T-cell (primary cell): ENCODE results near the gene UBE2S. TPM values are rescaled to one million over a fixed set of nuclear protein-coding genes. Genes with fewer than 3 reads are reported as not detected.
"Not testable (repeated sequence)": the region's sequence is repeated elsewhere in the genome, so short reads cannot be mapped to it uniquely, and the experiment has no call there.

Experiments
- ATAC-seq, 4 experiments: fragments of 200-7000 bp in 3 of 4; fragments of 150-1000 bp in 1 of 4; cut with Tn5 transposase; replicated peaks in 1 of 4; 1 replicate in 3 of 4; 2 replicates in 1 of 4; pipeline ENCODE4 v1.10.0; 2021; ENCODE audit warnings: moderate library complexity in 3 of 4, mild to moderate bottlenecking in 2 of 4, moderate number of reproducible peaks in 1 of 4
- CTCF ChIA-PET, 2 donors: fragments of 300-600 bp; sonication (Branson Sonifier 250); formaldehyde crosslinking; loops; one replicate each; lab custom pipeline; 2022; ENCODE audit warnings: antibody characterized with exemption in 2 of 2; lab: Charles Lee
- POLR2A ChIA-PET, 2 donors: fragments of 300-600 bp; sonication (Branson Sonifier 250); formaldehyde crosslinking; loops; one replicate each; lab custom pipeline; 2022; ENCODE audit warnings: antibody characterized with exemption in 2 of 2; lab: Charles Lee
- DNase-seq, 35 experiments: peaks; one replicate each; pipeline versions ENCODE4 v3.0.0 to v3.0.0-alpha.2; 2013 to 2023
- H3K27ac ChIP-seq: one replicate; pipeline ENCODE4 v1.5.1; 2013; ENCODE audit warnings: low read length
- H3K27me3 ChIP-seq, 2 experiments: replicated peaks in 1 of 2; 1 replicate in 1 of 2; 2 replicates in 1 of 2; pipeline versions ENCODE4 v1.6.1 to v1.7.0; 2013; ENCODE audit warnings: low read length in 1 of 2, mixed read lengths in 1 of 2; ENCODE audit not compliant: control insufficient read depth in 2 of 2, insufficient read depth in 2 of 2; ENCODE audit errors: extremely low read depth in 1 of 2
- H3K36me3 ChIP-seq, 2 donors: 1 replicate in 1 of 2; 2 replicates in 1 of 2; pipeline versions ENCODE4 v1.6.1 to v1.7.0; 2013; ENCODE audit warnings: low read length in 1 of 2; ENCODE audit not compliant: control insufficient read depth in 2 of 2, insufficient read depth in 1 of 2; ENCODE audit errors: extremely low read depth in 1 of 2
- H3K4me1 ChIP-seq, 2 experiments: 1 replicate in 1 of 2; 2 replicates in 1 of 2; pipeline versions ENCODE4 v1.6.1 to v1.7.0; 2013; ENCODE audit warnings: low read length in 2 of 2, mixed read lengths in 1 of 2; ENCODE audit not compliant: insufficient read depth in 2 of 2, control insufficient read depth in 1 of 2; ENCODE audit errors: extremely low read depth in 1 of 2
- H3K4me3 ChIP-seq, 2 donors: 1 replicate in 1 of 2; 2 replicates in 1 of 2; pipeline versions ENCODE4 v1.5.1 to v1.7.0; 2013; ENCODE audit warnings: mild to moderate bottlenecking in 2 of 2, low read length in 1 of 2, moderate library complexity in 1 of 2; ENCODE audit not compliant: control insufficient read depth in 1 of 2; ENCODE audit errors: extremely low read depth in 1 of 2
- H3K9me3 ChIP-seq: 2 replicates; pipeline ENCODE4 v1.7.0; 2013
- H3K27ac Mint-ChIP-seq, 2 donors: one replicate each; pipeline ENCODE4 v1.8.0; 2020 to 2021; ENCODE audit warnings: mild to moderate bottlenecking in 2 of 2, mixed read lengths in 2 of 2
- H3K27me3 Mint-ChIP-seq, 2 donors: one replicate each; pipeline ENCODE4 v1.8.0; 2021 to 2022; ENCODE audit warnings: mixed read lengths in 2 of 2
- H3K36me3 Mint-ChIP-seq: one replicate; pipeline ENCODE4 v1.8.0; 2021; ENCODE audit warnings: mixed read lengths
- H3K4me1 Mint-ChIP-seq, 3 donors: one replicate each; pipeline ENCODE4 v1.8.0; 2020 to 2022; ENCODE audit warnings: mixed read lengths in 3 of 3, mild to moderate bottlenecking in 1 of 3
- H3K4me3 Mint-ChIP-seq, 3 donors: one replicate each; pipeline ENCODE4 v1.8.0; 2020 to 2022; ENCODE audit warnings: mild to moderate bottlenecking in 3 of 3, mixed read lengths in 3 of 3, moderate library complexity in 3 of 3
- H3K9me3 Mint-ChIP-seq, 3 donors: one replicate each; pipeline ENCODE4 v1.8.0; 2020 to 2022; ENCODE audit warnings: mixed read lengths in 3 of 3
- WGBS: methylation state at CpG from one replicate; pipeline ENCODE4 v1.1.5; 2013; ENCODE audit warnings: missing lambda C conversion rate; ENCODE audit not compliant: insufficient coverage; 5-methylcytosine and 5-hydroxymethylcytosine counted together
- total RNA-seq, 35 experiments: library from RNA in 6 of 35; stranded (reverse) in 6 of 35; fragments of 120-200 nt in 1 of 35; gene quantifications; one replicate each; pipeline versions ENCODE4 v1.2.1 to v1.2.4 and lab custom pipeline; 2013 to 2026

Gene UBE2S
- total RNA-seq, 5 donors from 2014 or later (not counting 1 experiment from before 2014, with no cell fraction given), result 27.5 to 75.2 (median 35.1) TPM

GRCh38 chr19:55451965-55452748 lies 44.6 kb upstream of the UBE2S start:
- H3K9me3 ChIP-seq, result no peaks in the 10 kb centered on the region
- H3K4me1 Mint-ChIP-seq, result peaks cover 11 to 25% (median 20%) of the 10 kb centered on the region in 3 donors
- H3K4me3 Mint-ChIP-seq, result peak overlapping the region in 2 of 3 donors; percentile 28 to 72
- H3K36me3 Mint-ChIP-seq, result peaks cover 11% of the 10 kb centered on the region
- ChIA-PET CTCF (no interaction called here), POLR2A (interaction anchor here in 1 of 2 donors (0.6 kb wide), 1 partner anchor 147 kb away, joined by 5 read pairs; the partner anchor contains the start of gene FIZ1)
- peak overlapping the region in 1 of 2 donors; percentile 49 for H3K4me3 ChIP-seq
- 2% methylated on average over 44 of the region's 57 CpGs for WGBS
- no peaks in the 10 kb centered on the region for H3K9me3 Mint-ChIP-seq
- no peak overlapping the region for H3K27ac Mint-ChIP-seq
- DNase-seq (peak in 11 of 35 experiments; percentile 19 to 62 (median 37)), ATAC-seq (peak in 1 of 4 experiments; percentile 38)
- peaks cover 0 to 63% of the 10 kb centered on the region in 2 experiments for H3K27me3 ChIP-seq
- peaks cover 21 to 25% of the 10 kb centered on the region in 2 donors for H3K27me3 Mint-ChIP-seq
- H3K36me3 ChIP-seq, result no peaks in the 10 kb centered on the region
- H3K4me1 ChIP-seq, result peaks cover 5 to 25% of the 10 kb centered on the region in 2 experiments
- no peak overlapping the region for H3K27ac ChIP-seq

DNA sequence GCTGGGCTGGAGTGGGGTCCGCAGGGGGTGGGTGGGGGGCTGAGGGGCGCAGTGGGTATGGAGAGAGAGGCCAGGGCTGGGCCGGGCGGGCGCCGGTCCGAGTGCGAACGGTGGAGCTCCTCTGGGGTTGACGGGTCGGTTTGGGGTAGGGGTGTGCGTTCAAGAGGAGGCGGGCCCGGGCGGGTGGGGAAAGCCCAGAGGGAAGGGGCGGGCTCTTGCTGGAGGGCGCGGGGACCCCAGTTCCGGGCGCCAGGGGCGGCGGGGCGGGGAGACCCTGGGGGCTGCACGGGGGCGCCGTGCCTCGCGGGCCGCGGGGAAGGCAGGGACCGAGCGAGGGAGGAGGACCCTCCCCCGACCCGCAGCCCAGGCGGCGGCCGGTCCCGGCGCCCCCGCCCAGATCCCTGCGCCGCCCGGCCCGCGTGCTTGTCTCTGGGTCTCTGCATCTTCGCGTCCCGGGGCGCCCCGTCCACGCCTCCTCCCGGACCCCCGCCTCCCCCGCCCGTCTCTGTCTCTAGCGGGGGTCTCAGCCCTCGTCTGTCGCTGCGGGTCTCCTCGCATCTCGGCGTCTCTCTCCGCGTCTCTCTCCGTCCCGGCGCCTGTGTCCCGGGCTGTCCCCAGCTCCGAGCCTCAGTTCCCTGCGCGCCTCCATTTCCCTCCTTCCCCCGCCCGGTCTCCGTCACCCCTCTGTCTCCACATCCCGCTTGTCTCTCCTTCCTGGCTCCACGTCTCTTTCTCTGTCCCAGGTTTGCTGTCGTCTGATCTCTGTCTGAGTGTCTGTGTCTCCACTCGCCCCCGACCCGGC lies 43.8 kb upstream of the UBE2S start:
- Histone ChIP-seq H3K4me1 (peaks cover 5 to 25% of the 10 kb centered on the region in 2 experiments), H3K27me3 (peaks cover 0 to 71% of the 10 kb centered on the region in 2 experiments), H3K27ac (no peak overlapping the region), H3K36me3 (no peaks in the 10 kb centered on the region), H3K4me3 (peak overlapping the region; percentile 15 to 48), H3K9me3 (no peaks in the 10 kb centered on the region)
- peaks cover 7% of the 10 kb centered on the region for H3K36me3 Mint-ChIP-seq
- peaks cover 11 to 25% (median 20%) of the 10 kb centered on the region in 3 donors for H3K4me1 Mint-ChIP-seq
- no peaks in the 10 kb centered on the region for H3K9me3 Mint-ChIP-seq
- H3K27ac Mint-ChIP-seq, result no peak overlapping the region
- ChIA-PET CTCF (no interaction called here), POLR2A (no interaction called here)
- 2% methylated on average over 67 of the region's 80 CpGs for WGBS
- peak overlapping the region; percentile 50 to 72 (median 56) for H3K4me3 Mint-ChIP-seq
- DNase-seq (peak in 5 of 35 experiments; percentile 14 to 53 (median 32)), ATAC-seq (peak in 3 of 4 experiments; percentile 24 to 63 (median 31))
- peaks cover 21 to 25% of the 10 kb centered on the region in 2 donors for H3K27me3 Mint-ChIP-seq

DNA sequence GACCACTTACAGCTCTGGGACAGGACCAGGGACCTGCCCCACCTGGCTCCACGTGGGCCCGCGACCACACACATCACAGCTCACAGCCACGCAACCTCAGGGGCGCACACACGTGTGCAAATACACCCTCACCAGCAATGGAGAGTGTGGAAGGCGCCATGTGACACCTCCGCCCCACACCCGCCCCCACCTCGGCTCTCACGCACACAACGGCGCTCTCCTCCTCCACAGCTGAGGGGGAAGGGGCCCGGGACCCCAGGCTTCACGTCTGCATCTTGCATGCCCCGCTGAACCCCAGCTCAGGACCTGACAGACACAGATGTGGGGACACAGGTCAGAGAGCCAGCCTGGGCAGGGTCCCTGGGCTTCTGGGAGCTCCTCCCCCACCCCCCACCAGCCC lies 41.9 kb upstream of the UBE2S start:
- POLR2A ChIA-PET, result no interaction called here
- Histone ChIP-seq H3K27ac (no peak overlapping the region), H3K27me3 (peaks cover 3 to 85% of the 10 kb centered on the region in 2 experiments), H3K4me1 (peaks cover 5 to 25% of the 10 kb centered on the region in 2 experiments), H3K36me3 (no peaks in the 10 kb centered on the region), H3K9me3 (no peaks in the 10 kb centered on the region), H3K4me3 (no peak overlapping the region)
- ATAC-seq, result no peak
- WGBS, result 27% methylated on average over 3 of the region's 16 CpGs
- Mint-ChIP-seq H3K4me3 (no peak overlapping the region), H3K4me1 (peaks cover 11 to 25% (median 20%) of the 10 kb centered on the region in 3 donors), H3K36me3 (peaks cover 3% of the 10 kb centered on the region), H3K27ac (no peak overlapping the region), H3K27me3 (peaks cover 28 to 37% of the 10 kb centered on the region in 2 donors), H3K9me3 (no peaks in the 10 kb centered on the region)
- DNase-seq, result no peak
- CTCF ChIA-PET, result no interaction called here

DNA sequence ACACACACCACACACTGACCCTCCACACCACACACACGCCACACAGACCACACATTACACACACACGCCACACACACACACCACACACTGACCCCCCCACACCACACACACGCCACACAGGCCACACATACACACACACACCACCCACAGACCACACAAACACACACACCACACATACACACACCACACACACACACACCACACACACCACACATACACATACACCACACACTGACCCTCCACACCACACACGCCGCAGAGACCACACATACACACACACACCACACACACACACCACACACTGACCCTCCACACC lies 40.5 kb upstream of the UBE2S start:
- H3K27me3 Mint-ChIP-seq, result peaks cover 32 to 39% of the 10 kb centered on the region in 2 donors
- H3K9me3 ChIP-seq, DNase-seq, H3K4me3 ChIP-seq, H3K4me3 Mint-ChIP-seq, CTCF ChIA-PET, POLR2A ChIA-PET, H3K27ac Mint-ChIP-seq, ATAC-seq, H3K9me3 Mint-ChIP-seq, H3K36me3 ChIP-seq, H3K27ac ChIP-seq, H3K36me3 Mint-ChIP-seq: not testable (repeated sequence)
- 93% methylated on average over 5 of the region's 5 CpGs for WGBS
- Histone ChIP-seq H3K4me1 (peaks cover 5 to 25% of the 10 kb centered on the region in 2 experiments), H3K27me3 (peaks cover 3 to 87% of the 10 kb centered on the region in 2 experiments)
- H3K4me1 Mint-ChIP-seq, result peaks cover 8 to 23% (median 19%) of the 10 kb centered on the region in 3 donors

DNA sequence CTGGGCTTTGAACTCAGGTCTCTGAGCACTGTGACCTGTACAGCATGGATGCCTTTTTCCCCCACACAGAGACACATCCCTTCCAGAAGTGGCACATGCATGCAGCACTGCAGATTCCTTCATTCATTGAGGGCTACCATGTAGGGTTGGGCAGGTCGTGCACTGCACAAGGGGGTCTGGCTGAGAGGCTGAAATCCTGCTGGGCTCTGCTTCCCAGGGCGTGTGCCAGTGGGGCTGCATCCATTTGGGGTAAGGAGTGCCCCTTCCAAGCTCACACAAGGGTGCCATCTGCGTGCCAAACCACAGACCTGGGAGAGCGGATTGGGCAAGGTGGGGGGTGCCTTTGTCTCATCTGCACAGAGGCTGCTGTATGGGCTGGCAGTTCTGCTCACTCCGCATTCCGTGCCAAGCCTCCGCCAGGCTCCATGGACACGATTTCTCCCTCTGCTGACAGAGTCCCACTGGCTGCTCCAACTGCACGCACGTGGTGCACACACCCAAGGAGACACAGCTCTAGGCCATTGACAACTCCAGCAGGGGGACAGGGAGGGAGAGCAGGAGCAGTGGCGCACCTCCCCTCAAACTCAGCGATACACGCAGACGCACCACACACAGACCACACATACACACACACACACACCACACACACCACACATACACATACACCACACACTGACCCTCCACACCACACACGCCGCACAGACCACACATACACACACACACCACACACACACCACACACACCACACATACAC lies 40.0 kb upstream of the UBE2S start:
- no peaks in the 10 kb centered on the region for H3K9me3 ChIP-seq
- 45% methylated on average over 10 of the region's 16 CpGs for WGBS
- POLR2A ChIA-PET, result no interaction called here
- DNase-seq (no peak), ATAC-seq (no peak)
- peaks cover 9 to 24% (median 20%) of the 10 kb centered on the region in 3 donors for H3K4me1 Mint-ChIP-seq
- H3K27ac Mint-ChIP-seq, result no peak overlapping the region
- no peaks in the 10 kb centered on the region for H3K36me3 Mint-ChIP-seq
- no peaks in the 10 kb centered on the region for H3K9me3 Mint-ChIP-seq
- H3K4me1 ChIP-seq, result peaks cover 5 to 25% of the 10 kb centered on the region in 2 experiments
- no peaks in the 10 kb centered on the region for H3K36me3 ChIP-seq
- peaks cover 36 to 39% of the 10 kb centered on the region in 2 donors for H3K27me3 Mint-ChIP-seq
- CTCF ChIA-PET, result no interaction called here
- H3K4me3 ChIP-seq, result no peak overlapping the region
- H3K27ac ChIP-seq, result no peak overlapping the region
- H3K4me3 Mint-ChIP-seq, result no peak overlapping the region
- H3K27me3 ChIP-seq, result peaks cover 3 to 87% of the 10 kb centered on the region in 2 experiments
